Hippocampal formation (tissue), 2 donors: Measurements from ENCODE around the gene SPRED2.

Source experiments
- DNase-seq, 2 donors: peaks; one replicate each; lab custom pipeline; 2025; lab: John Stamatoyannopoulos, UW

Gene SPRED2

GRCh38 chr2:65311049-65311448, 121.3 kb downstream of the SPRED2 start:
- DNase-seq = no peak

GRCh38 chr2:65309699-65310098, 122.7 kb downstream of the SPRED2 start:
- no peak for DNase-seq

GRCh38 chr2:65305934-65306333, 126.5 kb downstream of the SPRED2 start:
- no peak for DNase-seq

- peak; percentile 35 to 75 for DNase-seq
Measured at GRCh38 chr2:65300761-65301711, 131.4 kb downstream of the SPRED2 start.

- DNase-seq = no peak
Measured at GRCh38 chr2:65300134-65300760, 132.2 kb downstream of the SPRED2 start.

GRCh38 chr2:65299246-65299645, 133.2 kb downstream of the SPRED2 start:
- no peak for DNase-seq

GRCh38 chr2:65298089-65298488, 134.3 kb downstream of the SPRED2 start:
- DNase-seq = no peak

GRCh38 chr2:65297544-65297943, 134.9 kb downstream of the SPRED2 start:
- DNase-seq = no peak

- no peak for DNase-seq
Measured at GRCh38 chr2:65296971-65297370, 135.4 kb downstream of the SPRED2 start.

GRCh38 chr2:65294701-65295100, 137.7 kb downstream of the SPRED2 start:
- DNase-seq = no peak

GRCh38 chr2:65294136-65294535, 138.3 kb downstream of the SPRED2 start:
- no peak for DNase-seq

GRCh38 chr2:65293376-65293775, 139.0 kb downstream of the SPRED2 start:
- DNase-seq = no peak

- no peak for DNase-seq
Measured at GRCh38 chr2:65292461-65293011, 139.9 kb downstream of the SPRED2 start.

GRCh38 chr2:65292106-65292400, 140.3 kb downstream of the SPRED2 start:
- no peak for DNase-seq

GRCh38 chr2:65291216-65292105, 140.9 kb downstream of the SPRED2 start:
- no peak for DNase-seq

- DNase-seq = no peak
Measured at GRCh38 chr2:65287364-65287763, 145.0 kb downstream of the SPRED2 start.

GRCh38 chr2:65282477-65283053, 149.8 kb downstream of the SPRED2 start:
- no peak for DNase-seq

GRCh38 chr2:65281627-65282351, 150.6 kb downstream of the SPRED2 start:
- DNase-seq = no peak

- DNase-seq = no peak
Measured at GRCh38 chr2:65279756-65280155, 152.6 kb downstream of the SPRED2 start.

GRCh38 chr2:65278531-65278981, 153.8 kb downstream of the SPRED2 start:
- no peak for DNase-seq
